Stimulated activated CD4-positive, alpha-beta T cell treated with anti-CD3 and anti-CD28 coated beads, TNF-alpha, amount 100 ng/mL, for 4 hours (primary cell): ENCODE results near the gene HSF4.

ENCODE experiments used
- DNase-seq, 3 experiments: peaks; one replicate each; pipeline ENCODE4 v3.0.0-alpha.2; 2020; ENCODE audit warnings: low read depth in 3 of 3

Gene HSF4

DNA sequence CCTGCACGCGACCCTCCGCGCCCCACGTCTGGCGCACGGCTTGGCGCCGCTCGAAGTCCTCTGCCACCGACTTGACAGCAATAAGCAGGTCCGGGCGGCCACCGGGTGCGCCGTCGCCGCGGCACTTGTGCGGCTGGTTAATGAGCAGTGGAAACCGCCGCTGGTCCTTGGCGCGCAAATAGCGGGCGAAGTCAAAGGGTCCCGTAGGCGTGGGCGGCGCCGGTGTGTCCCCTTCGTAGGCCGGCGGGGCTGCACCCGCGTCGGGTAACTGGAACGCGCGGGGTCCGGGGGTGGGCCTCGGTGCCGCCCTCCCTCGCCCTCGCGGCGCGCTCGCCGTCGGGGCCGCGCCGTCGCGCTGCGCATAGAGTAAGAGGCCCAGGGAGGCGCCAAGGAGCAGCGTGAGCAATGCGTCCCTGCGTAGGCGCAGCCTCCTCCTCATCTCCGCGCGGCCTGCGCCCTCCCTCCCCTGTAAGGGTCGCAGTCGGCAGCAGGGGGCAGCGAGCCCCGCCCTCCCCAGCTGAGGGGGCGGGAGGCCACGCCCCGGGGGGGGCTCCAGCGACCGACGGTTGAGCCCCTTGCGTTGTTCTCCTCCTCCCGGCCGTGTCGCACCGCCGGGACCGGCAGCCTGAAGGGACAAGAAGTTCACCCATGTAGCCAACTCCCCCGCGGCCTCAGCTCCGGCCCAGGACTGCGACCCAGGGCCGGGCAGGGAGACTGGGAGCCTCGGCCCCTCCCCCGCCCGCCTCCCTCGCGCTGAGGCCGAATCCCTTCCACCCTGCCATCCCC, 14.3 kb upstream of the HSF4 start:
- peak in 1 of 3 experiments; percentile 56 for DNase-seq

DNA sequence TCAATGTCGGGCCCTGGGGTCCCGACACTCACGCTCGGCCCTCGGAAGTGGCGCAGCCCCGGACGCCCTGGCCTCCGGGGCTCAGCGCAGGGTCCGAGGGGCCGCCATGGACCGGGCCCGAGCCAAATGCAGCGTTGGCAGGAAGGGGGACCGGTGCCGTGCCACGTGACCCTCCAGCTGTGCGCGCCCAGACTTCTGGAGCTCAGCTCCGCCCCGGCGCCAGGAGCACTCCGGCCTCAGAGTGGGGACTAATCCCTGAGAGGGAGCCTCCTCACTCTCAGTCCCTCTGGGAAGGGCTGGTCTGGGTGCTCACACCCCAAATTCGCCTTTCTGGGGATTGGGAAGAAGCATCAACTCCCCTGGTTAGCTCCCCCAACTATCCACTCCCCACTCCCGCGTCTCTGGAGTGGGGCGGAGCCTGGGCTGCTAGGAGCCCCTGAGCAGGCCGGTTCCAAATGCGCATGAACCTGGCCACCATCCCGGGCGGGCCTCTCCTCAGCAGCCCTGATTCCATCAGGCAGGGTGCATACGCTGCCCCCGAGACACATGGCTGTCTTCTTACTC, 13.6 kb upstream of the HSF4 start, which contains the start of gene B3GNT9:
TSS of gene B3GNT9 (minus strand) at position 166 of the 564 bp plus-strand sequence. CDS start 513 bp downstream, outside the sequence.
- DNase-seq: no peak

DNA sequence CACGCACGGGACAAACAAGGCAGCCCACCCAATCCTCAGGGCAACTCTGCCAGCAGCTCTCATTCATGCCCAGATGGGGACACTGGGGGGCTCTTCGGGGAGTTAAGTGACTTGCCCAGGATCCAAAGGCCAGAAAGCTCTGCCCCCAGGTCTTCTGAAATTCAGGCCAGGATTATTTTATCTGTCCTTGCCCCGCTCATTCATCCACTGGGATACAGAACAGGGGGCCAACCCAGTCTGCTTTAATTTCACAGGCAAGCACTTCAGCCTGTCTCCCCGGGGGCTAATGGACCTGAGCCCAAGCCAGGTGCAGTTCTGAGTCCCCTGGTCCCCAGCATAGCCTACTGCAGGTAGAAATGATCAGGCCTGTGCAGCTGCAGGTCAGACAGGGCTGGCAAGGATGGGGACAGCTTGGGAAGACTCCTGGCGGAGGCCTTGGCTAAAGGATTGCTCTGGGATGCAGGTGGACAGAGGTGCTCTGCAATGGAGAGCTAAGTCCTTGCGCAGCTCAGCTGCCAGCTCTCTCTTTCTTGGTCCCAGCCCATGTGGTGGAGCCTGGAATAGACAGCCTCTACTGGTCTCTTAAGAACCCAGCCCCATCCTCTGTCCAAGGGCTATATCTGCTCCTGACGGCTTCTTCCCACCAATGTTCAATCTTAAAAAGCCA, 13.0 kb upstream of the HSF4 start:
- DNase-seq: no peak

DNA sequence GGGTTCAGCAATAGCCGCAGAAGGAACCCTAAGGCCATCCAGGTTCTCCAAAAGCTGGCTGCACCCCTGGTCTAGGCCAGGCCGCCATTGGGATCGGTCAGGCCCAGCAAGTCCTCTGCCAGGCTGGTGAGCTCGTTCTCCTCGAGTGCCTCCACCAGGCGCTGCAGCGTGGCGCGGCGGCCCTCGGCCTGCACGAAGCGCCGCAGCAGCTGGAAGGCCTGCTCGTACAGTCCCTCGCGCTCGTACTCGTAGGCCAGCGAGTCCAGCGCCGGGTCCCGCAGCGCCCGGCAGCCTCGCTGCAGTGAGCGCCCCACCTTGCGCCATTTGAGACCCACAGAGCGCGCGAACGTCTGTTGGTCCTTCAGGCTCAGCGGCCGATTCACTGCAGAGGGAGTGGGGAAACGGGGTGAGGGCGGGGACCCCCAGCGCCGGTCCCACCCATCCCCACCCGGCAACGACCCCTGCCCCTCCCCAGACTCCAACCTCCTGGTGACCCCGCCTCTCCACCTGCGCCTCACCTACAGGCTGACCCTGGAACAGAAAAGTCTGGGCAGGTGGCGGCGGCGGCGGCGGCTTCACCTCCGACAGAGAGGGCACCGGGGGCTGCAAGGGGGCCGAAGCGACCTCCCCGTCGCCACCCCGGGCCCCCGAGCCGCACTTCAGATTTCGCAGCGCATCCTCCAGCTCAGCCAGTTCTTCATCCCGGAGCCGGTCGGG, 9.8 kb upstream of the HSF4 start:
- no peak for DNase-seq

DNA sequence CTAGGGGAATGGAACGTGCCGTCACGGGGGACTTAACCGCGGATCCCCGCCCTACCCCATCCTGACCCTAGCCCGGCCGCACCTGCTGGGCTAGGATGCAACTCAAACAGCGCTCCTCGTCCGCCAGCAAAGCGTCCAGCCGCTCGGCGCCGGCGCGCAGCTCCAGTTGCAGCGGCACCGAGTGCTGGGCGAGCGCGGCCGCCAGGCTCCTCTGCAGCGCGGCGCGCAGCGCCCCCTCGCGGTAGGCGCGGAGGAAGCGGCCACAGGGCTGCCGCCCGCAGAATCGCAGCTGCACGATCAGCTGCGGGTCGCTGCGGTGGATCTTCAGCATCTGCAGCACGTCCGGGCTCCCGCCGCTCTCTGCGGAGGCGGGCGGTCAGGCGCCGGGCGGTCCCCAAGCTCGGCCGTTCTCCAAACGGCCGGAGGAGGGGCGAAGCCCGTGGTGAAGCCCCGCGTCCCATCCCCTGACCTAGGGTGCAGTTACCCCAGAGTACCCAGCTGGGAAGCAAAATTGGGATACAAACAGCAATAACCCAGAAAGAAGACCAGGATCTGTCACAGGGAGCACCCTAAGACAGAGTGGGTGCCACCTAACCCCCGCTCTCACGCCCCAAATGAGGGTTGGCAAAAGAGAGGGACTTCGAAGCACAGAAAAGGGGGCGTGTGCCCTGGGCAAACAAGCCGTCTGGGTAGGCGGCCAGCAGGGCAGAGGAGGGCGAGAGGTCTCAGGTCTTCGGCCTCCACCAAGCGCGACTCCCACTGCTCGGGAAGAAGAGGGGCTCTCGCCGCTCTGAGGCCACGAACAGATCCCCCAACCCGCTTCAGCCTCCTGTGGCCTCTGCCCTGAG, 9.0 kb upstream of the HSF4 start:
- peak; percentile 57 to 65 (median 63) for DNase-seq

DNA sequence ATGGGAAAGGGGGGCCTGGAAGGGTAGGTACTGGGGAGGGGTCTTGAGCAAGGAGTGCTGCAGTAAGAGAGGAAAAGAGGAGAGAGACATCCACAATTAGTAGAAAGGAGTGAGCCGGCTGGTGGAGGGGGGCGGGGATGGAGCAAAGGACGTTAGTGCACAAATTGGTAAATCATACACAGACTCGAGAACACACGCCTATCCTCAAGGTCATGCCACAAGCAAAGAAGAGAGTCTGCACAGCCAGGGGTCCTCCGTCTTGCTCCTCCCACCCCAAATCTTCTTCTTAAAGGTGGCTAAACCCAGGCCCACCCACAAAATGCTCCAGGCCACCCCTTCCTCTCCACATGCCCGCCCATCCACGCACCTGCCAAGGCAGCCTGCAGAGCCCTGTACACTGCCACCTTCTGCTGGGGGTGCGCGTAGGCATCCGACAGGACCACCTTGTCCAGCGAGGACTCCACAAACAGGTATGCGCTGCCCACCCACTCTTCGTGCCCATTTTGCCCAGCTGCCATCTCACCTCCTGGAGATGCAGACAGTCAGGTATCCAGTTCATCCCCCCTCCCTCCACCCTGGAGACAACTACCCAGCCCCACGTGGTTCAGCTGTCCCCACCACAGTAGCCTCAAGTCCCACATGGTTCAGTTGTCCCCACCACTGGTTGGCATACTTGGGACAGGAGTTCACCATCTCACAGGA, 8.3 kb upstream of the HSF4 start:
- no peak for DNase-seq

DNA sequence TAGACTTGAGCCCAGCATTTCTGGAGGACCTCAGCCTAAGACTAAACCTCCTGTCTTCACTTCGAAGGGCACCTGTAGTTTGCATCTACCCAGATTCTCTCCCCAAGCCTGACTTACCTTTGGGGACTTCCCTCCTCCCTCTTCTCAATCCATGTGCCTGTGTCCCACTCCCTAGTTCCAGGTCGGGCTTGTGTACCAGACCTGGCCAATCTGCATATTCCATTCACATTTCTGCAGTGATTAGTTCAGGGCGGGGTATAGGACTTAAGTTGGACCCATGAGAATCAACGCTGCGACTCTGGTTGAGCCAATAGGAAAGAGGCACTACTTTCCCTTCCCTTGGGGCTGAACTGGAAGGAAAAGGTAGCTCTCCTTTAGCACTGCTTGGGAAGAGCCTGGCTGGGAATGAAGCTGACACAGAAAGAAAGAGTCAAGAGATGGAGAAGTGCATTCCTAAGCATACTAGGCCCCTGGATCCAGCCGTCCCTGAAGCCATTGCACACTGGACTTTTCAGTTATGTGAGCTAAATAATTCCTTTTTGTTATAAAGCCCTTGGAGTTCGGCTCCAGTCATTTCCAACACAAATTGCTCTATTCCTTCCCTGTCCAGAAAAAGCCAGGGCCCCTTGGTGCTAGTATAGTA, 7.3 kb upstream of the HSF4 start:
- DNase-seq: no peak

DNA sequence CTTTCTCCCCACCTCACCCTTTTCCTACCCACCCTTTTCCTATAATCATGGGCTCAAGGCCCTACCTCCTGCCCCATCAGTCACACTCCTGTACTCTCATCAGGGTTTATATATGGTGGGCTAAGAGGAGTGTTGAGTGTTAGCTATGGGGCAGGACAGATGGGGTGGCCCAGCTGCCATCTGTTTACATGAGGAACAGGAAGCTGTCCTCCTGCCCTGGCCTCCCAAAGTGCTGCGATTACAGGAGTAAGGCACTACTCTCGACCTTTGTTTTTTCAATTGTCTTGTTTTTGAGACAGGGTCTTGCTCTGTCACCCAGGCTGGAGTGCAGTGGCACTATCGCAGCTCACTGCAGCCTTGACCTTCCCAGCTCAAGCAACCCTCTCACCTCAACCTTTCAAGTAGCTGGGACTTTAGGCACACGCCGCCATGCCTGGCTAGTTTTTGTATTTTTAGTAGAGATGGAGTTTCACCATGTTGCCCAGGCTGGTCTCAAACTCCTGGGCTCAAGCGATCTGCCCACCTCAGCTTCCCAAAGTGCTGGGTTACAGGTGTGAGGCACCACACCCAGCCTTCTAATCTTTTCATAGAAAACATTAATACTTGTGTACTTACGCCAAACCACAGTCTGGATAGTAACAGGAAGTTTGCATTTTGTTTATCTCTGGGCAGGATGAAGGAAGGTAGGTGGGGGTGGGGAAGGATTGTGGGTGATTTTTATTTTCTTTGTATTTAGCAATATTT, 6.5 kb upstream of the HSF4 start:
- DNase-seq: no peak

DNA sequence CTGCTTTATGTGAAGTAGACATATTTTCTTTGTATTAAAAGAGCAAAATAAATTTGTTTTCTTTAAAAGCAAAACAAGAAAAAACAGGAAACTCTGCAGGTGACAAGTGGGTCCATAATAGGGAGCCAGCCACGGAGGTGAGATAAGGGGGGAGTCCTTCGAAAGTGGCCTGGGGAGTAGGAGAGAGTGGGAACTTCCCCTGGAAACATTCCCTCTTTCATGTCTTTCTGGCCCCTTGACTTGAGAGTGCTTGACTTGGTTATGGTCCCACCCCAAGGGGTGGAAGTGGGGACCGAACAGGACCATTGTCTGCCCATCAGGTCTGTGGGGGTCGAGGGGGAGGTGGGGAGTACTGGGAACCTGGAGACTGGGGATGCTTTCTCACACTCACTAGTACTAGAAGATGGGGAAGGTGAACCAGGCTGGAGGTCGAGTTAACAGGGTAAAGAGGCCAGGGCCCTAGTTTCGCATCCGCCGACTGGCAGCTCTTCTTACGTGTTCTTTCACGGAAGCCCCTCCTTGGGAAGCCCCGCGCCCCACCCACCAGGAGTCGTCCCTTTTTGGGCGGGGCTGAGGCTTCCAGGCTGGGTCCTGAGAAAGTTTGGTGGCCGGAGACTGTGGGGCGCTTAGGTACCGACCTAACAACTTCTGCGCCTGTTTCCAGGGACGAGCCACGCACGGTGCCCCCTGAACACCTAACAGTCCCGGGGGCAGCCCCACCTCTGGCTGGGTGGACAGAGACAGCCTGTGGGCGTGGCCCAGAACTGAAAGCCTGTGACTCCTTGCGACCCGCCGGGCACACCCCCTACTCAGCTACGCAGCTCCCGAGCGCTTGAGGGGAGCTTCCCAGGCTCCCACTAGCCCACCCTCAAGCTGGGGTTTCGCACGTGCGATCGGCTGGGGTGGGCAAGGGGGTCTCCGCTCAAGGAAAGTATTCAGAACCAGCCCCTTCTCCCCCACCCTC, 5.6 kb upstream of the HSF4 start:
- DNase-seq: peak; percentile 48 to 69 (median 67)

DNA sequence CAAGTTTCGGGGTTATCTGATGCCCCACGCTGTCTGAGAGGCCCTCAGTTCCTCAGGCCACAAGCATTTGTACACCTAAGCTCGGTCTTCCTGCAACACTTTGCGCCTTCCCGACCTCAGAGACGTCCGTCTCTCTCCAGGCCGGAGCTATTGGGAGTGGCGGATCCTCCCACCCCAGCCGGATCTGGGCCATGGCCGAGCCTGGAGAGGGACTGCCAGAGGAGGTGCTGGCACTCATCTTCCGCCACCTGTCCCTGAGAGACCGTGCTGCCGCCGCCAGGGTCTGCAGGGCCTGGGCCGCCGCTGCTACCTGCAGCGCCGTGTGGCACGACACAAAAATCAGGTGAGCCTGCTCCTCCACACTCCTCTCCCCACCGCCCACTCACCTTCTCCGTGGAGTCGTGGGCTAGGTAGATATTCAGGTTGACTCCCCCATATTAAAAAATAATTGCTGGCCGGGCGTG, 2.9 kb upstream of the HSF4 start:
- no peak for DNase-seq

DNA sequence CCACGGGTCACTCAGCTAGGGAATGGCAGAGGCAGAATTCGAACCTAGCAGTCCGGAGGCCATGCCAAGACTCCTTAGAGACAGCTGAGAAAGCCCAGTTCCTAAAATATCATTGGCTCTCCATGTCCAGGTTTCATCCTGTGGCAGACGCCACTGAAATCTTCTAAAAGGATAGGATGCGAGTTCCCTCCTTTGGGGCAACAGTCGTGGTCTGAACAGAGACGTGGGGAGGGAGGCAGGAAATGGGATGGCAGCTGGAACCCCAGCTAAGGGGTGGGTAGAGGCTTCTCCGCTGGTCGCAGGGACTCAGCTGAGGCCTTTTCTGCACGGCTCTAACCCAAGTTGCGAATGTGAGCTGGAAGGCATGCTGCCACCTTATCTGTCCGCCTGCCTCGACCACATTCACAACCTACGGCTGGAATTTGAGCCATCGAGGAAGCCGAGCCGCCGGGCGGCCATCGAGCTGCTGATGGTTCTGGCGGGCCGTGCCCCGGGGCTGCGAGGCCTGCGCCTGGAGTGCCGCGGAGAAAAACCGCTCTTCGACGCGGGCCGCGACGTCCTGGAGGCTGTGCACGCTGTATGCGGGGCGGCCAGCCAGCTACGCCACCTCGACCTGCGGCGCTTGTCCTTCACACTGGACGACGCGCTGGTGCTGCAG, 1.9 kb upstream of the HSF4 start:
- no peak for DNase-seq

DNA sequence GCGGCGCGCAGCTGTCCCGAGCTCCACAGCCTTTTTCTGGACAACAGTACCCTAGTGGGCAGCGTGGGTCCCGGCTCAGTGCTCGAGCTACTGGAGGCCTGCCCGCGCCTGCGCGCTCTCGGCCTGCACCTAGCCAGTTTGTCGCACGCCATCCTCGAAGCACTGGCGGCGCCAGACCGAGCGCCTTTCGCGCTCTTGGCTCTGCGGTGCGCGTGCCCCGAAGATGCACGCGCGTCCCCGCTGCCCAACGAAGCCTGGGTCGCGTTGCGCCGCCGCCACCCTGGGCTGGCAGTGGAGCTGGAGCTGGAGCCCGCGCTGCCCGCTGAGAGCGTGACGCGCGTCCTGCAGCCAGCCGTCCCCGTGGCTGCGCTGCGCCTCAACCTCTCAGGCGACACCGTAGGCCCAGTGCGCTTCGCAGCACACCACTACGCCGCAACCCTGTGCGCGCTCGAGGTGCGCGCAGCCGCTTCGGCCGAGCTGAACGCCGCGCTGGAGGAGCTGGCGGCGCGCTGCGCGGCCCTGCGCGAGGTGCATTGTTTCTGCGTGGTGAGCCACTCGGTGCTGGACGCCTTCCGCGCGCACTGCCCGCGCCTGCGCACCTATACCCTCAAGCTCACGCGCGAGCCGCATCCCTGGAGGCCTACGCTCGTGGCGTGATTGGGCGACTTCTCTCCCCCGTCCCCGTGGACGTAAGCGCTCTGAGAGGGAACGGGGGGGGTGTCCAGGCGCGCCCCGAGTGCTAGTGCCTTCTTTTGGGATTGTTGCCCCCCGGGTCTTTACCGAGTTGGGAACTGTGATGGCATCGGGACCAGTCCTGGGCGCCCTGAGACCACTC, 1.2 kb upstream of the HSF4 start:
- no peak for DNase-seq

DNA sequence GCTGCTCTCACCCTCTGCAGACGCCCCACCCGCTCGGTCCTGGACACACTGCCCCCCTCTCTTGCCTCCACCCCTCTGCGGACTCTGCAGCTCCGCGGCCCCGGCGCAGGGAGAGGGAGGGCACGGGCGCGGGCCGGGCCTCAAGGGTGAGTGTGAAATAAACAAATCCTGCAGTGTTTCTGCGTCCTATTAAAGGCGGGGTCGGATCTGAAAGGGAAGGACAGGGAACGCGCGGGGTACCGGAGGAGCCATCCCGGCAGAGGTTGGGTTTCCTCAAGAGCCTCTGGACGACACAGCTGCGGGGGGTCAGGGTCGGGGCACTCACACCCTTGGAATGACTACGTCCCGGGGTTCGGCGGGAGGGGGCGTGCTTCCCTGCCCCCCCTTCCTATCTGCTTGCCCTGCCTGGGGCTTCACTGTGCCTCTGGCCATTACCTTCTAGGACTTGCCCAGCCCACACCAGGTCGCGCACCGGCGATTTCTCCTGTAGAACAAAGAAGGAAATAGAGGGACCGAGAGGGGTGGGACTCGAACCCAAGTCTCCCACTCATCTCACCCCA, 466 bp upstream of the HSF4 start:
- no peak for DNase-seq

DNA sequence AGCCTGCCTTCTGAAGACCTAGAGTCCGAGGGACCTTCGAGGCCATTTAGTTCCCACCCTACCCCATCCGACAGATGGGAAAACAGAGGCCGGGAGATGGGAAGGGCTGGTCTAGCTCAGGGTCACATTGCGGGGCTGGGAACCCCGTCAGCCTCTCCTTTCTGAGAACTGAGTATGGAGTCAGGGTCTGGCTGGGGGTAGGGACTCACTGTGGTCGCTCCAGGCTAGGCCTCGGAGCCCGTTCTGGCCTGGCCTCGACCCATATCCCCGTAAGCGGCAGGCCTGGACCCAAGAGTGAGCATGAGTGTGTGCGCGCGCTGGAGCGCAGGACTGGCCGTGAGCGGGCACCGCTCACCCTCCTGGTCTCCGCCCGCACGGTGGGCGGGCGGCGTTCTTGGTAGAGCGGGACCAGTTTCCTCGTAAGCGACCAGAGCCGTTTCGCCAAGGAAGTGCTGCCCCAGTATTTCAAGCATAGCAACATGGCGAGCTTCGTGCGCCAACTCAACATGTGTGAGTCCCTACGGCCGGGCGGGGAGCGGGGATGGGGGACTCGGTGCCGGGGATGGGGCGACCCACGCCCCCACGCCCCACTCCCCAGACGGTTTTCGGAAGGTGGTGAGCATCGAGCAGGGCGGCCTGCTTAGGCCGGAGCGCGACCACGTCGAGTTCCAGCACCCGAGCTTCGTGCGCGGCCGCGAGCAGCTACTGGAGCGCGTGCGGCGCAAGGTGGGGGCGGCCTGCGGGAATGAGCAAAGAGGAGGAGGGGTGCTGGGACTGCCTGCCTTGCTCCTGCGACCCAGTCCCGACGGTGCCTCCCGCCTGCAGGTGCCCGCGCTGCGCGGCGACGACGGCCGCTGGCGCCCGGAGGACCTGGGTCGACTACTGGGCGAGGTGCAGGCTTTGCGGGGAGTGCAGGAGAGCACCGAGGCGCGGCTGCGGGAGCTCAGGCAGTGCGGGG, 855 bp downstream of the HSF4 start:
- no peak for DNase-seq

DNA sequence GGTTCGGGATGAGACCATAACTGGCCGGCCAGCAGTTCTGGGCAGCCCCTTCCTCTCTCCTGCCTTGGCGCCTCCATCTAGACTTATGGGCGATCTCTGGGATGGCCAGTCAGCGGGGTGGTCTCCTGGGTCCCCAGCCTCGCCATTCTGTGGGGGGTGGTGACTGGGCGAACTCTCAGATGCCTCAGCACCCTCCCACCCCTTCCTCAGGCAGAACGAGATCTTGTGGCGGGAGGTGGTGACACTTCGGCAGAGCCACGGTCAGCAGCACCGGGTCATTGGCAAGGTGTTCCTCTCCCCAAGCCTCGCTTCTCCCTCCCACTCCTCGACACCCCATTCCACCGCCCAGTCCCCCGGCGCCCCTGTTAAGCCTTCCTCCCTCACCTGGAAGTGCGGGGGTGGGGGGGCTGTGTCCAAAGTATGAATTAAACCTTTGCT, 1.6 kb downstream of the HSF4 start:
- no peak for DNase-seq
